DMS53 treated with DMSO at 0.1 percent for 48 hours (cell line): ENCODE measurements around the gene RPS29.
"Not testable (repeated sequence)": the region's sequence is repeated elsewhere in the genome, so short reads cannot be mapped to it uniquely, and the experiment has no call there.

Experiments
- DNase-seq: peaks from one replicate; lab custom pipeline; 2025; ENCODE audit not compliant: unreplicated experiment; lab: John Stamatoyannopoulos, UW

The RPS29 gene

DNA sequence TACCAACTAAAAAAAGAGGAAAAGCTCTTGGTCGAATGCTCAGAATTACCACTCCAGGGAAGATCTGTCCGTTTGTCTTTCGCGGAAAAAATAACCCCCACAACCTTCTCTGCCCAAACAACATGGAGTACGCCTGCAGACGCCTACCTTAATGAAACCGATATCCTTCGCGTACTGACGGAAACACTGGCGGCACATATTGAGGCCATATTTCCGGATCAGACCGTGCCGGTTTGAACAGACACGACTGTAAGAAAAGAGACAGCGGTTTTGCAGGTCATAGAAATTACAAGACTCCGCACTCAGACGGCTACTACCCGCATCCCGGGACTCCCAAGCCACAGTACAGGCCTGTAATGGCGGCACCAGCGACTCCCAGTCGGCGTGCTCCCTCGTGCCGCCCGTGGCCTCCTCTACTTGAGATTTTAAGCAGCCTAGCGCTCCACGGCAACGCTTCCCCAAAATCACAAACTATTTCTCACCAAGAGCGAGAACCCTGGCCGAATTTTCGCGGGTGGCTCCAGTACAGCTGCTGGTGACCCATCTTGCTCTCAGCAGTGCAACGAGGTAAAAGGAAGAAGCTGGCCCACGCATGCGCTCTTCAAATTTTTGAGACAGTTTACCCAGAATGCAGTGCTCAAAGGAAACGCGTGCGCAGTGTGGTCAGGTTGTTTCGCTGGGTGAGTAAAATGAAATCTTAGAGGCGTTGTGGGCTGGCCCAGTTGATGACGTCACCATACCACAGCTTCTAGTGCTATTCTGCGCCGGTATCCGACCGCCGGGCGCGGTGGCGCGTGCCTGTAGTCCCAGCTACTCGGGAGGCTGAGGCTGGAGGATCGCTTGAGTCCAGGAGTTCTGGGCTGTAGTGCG is at the start of gene RPS29:
RPS29 (minus strand) TSS at position 578 of the 870 bp plus-strand sequence; CDS start at position 544, 34 bp downstream.
- peak; percentile 92 for DNase-seq

DNA sequence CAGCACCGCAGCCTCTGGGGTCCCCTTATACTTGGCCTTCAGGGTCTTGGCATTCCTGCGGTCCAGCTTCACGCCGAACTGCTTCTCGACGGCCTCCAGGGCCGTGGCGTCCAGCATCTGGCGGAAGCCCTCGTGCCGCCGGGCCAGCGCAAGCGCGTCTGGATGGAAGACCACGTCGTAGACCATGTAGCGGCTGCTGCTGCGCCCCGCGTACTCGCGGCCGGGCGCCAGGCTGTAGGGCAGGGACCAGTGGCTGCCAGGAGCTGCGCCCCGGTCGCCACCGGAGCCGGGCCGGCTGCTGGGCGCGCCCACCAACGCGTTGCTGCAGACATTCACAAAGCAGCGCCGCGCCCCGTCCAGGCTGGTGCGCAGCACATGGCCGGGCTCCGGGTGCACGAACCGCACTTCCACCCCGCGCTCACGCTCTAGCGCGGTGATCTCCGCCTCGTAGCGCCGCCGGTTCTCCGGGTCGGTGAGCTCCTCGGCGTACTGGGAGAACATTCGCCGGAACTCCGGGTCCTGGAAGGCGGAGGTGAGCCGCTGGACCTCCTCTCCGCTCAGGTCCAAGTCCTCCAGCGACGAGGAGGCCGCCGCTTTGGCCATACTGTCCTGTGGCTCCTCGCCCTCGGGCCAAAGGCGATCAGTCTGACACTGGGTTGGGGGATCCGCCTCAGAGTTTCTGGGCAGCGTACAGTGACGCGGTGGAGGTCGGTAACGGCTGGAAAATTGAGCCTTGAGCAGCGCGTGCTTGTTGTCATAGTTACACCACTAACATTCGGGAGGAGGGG is 48.6 kb upstream of the RPS29 start, which contains the start of gene DNAAF2:
DNAAF2 (minus strand) TSS at position 698 of the 788 bp plus-strand sequence; CDS start at position 603, 95 bp downstream.
- peak; percentile 74 for DNase-seq

DNA sequence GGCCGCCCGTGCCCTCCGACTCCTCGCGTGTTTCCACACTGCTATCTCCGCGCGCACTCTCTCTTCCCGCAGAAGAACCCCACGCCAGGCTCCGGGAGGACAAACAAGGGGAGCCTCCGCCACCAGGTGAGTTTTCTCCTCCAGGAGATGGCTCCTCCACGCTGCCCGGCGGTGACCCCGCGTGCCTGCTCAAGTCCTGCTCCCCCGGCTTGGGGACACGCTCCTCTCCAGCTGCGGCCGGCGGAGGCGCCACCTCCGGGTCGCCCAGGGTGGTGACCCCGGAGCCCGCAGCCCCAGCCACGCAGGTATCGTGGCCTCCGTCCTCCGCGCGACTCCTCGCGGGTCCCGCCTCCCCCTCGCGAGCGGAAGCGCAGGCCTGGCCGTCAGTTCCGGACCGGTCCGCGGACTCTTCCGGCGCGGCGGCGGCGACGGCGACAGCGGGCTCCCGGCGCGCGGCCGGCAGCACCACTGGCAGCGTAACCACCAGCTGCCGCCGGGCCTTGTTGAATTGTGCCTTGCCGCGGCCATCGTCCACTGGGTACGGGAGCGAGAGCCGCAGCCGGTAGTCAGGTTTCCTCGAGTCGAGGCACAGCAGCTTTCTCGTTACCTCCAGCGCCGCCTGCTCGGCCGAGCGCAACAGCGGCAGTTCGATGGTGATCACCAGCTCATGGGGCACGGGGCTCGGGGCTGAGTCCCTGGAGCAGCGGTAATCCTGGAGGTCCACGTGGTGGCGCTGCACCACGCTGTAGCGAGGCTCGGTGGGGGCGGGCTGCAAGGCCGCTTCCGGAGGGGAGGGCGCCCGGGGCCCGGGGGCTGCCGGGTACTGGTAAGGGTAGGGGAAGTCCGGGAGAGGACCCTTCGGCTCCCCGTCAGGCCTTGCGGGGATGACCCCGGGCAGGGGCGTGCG is 47.7 kb upstream of the RPS29 start:
- peak; percentile 84 for DNase-seq

DNA sequence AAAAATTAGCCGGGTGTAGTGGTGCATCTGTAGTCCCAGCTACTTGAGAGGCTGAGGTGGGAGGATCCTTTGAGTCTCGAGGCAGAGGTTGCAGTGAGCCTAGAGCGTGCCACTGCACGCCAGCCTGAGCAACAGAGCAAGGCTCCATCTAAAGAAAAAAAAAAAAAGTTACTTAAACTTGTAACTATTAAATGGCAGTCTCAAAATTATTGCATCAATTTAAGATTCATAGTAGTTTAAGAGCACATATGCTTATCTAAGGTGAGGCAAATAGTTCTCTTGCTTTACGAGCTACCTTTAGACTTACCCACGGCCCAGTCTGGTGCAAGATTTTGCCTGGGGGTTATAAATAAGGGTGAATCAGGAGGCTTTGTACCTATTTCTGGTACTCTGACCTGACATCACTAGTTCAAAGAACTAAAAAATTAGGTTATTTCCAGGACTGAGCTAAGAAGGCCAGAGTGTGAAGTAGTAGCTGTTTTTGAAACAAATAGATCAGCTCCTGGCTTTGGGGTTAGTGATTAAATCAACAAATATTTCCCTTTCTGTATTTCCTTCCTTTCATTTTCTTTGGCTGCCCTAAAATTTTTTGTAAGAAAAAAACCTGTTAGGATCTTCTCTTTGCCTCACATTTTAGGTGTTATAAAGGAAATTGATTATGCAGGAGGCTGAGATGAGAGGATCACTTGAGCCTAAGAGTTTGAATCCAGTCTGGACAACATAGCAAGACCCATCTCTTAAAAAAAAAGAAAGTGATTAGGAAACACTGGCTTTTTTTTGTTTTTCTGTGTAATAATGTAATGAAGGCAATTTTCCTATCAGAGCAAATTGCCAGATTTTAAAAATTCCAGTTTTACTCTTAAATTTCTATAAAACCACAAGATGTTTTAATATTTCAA is 38.0 kb upstream of the RPS29 start:
- no peak for DNase-seq

DNA sequence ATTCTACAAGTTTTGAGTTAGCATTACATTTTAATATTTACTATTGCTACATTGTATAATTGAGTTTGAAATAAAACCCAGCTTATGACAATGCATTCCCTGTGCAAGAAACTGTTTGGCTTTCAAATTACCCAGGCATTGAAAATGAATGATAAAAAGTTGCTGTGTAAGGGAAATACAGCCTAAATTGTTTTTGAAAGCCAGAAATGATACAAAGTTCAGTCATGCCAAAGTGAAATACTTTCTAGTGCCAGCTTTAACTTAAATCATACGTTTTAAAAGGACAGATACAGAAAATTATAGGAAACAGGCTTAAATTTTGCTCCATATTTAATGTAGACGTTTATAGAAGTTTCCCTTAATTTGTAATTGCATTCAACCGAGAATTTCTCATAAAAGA is 37.2 kb upstream of the RPS29 start:
- no peak for DNase-seq

DNA sequence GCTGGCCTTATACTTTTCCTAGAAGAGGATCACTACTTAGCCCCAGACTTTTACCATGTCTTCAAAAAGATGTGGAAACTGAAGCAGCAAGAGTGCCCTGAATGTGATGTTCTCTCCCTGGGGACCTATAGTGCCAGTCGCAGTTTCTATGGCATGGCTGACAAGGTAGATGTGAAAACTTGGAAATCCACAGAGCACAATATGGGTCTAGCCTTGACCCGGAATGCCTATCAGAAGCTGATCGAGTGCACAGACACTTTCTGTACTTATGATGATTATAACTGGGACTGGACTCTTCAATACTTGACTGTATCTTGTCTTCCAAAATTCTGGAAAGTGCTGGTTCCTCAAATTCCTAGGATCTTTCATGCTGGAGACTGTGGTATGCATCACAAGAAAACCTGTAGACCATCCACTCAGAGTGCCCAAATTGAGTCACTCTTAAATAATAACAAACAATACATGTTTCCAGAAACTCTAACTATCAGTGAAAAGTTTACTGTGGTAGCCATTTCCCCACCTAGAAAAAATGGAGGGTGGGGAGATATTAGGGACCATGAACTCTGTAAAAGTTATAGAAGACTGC is 35.9 kb upstream of the RPS29 start:
- no peak for DNase-seq

DNA sequence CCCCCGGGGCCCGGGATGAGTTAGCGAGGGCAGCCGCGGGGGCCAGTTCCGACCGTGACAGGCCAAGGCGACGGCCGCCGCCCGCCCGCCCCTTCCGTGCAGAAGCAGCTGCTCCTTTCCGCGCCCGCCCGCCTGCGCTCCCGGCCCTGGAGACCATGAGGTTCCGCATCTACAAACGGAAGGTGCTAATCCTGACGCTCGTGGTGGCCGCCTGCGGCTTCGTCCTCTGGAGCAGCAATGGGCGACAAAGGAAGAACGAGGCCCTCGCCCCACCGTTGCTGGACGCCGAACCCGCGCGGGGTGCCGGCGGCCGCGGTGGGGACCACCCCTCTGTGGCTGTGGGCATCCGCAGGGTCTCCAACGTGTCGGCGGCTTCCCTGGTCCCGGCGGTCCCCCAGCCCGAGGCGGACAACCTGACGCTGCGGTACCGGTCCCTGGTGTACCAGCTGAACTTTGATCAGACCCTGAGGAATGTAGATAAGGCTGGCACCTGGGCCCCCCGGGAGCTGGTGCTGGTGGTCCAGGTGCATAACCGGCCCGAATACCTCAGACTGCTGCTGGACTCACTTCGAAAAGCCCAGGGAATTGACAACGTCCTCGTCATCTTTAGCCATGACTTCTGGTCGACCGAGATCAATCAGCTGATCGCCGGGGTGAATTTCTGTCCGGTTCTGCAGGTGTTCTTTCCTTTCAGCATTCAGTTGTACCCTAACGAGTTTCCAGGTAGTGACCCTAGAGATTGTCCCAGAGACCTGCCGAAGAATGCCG is 35.1 kb upstream of the RPS29 start:
- no peak for DNase-seq

DNA sequence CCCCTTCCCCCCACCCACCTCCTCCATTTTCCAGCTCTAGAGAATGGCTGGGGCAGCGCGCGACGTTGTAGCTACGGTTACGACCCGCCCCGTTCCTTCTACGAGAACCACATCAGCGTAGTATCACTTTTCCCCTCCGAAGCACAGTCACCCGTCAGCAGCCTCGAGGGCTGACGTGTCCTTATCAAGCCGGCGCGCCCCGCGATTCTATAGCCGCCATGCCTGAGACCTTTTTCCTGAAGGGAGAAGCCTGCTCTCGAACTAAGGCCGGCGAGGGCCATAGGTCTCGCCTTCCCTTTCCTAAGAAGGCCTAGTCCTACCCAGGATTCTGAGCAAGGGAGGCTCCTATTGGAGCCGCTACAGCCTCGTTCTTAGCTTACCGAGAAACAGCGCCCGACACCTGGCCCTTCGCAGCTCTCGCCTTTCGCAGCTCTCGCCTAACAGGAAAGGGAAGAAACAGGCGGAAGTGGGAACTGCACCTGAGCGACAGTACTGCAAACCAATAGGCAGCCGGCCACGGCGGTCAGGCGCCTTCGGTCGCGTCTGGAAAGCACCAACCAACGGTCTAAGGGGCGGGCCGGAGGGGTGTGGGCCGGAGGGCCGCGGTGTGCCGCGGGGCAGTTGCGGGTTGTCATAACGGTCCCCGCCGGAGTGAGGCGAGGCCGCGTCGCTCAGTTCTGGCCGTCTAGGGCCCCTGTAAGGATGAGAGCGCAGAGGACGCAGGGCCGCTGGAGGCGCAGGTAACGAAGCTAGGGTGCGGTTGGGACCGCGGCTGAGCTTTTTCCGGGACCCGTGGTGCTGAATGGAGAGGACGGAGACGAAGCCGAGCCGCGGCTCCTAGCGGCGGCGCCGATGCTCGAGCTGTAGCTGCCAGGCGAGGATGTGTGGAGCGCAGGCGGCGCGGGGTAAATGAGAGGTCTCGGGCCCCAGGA is 34.3 kb upstream of the RPS29 start, which contains the start of the genes MGAT2 and RPL36AL:
MGAT2 (plus strand) TSS at position 618 of the 932 bp plus-strand sequence. CDS start 470 bp downstream, outside the sequence.
RPL36AL (minus strand) TSS at position 445 of the 932 bp plus-strand sequence. CDS start 1,522 bp downstream, outside the sequence.
- DNase-seq: peak; percentile 83

DNA sequence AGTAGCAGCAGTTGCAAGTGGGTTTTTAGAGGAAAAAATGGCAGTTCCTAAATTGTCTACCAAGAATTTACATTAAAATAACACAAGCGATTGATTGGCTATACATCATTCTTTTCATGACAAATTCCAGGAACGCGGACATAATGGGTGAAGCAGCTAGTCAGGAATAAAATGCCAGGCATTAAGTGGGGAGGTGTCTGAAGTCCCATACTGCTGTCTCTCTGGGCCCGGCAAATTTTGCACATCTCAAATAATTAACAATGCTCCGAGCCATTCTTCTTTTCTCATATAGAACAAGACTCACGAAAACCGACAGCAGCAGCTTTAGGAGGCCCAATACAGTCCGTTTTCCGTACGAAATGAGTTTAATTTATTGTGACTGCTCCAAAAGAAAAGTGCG is 33.5 kb upstream of the RPS29 start:
- DNase-seq: no peak

DNA sequence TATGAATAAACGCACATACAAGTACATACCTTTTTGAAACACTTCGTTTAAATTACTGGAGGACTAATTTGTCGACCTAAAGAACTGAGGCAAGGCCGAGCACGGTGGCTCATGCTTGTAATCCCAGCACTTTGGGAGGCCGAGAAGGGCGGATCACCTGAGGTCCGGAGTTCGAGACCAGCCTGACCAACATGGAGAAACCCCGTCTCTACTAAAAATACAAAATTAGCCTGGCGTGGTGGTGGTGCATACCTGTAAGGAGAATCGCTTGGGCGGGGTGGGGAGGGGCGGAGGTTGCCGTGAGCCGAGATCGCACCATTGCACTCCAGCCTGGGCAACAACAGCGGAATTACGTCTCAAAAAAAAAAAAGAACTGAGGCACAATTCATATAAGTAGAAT is 33.1 kb upstream of the RPS29 start:
- DNase-seq: not testable (repeated sequence)

DNA sequence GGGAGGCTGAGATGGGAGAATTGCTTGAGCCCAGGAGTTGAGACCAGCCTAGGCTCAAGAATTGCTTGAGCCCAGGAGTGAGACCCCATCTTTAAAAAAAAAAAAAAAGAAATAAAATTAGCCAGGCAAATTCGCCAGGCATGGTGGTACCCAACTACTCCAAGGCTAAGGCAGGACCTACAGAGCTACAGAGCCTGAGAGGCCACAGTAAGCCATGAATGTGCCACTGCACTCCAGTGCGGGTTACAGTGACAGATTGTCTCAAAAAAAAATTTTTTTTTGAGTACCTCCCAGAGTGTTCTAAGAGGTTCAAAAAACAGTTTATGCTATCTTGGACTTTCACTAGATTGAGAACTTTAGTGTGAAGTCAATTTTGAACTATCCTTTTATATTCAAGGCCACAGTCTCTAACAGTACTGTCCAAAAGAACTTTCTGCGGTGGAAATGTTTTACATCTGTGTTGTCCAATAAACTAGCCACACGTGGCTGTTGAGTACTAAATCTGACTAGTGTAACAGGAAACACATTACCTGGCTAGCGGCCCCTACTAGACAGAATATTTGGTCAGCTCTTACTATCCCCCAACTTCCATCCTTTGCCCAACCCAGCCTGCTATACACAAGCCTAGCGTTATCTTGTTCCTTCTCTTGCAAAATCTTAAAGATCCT is 31.8 kb upstream of the RPS29 start:
- DNase-seq: no peak

DNA sequence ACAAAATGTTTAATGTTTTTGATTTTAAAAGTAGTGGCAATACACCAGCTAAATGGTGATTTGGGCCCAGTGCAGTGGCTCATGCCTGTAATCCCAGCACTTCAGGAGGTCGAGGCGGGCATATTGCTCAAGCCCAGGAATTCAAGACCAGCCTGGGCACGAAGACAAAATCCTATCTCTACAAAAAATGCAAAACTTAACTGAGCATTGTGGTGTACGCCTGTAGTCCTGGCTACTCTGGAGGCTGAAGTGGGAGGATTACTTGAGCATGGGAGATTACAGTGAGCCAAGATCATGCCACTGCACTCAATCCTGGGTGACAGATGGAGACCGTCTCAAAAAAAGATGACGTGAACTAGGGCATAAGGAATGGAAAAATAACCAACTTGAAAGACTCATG is 29.6 kb upstream of the RPS29 start:
- no peak for DNase-seq

DNA sequence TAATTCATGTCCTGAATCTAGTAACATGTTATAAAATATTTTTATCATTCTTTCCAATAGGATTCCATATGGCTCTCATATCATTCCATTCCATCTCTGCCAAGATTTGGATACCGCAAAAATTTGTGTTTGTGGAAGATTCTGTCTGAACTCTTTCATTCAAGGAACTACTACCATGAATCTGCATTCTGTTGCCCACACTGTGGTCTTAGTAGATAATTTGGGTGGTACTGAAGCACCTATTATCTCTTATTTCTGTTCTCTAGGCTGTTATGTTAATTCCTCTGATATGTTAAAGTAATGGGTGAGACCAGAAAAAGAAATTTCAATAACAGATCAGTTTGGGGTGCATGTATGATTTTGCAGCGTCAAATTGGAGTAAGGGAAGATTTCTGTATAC is 28.0 kb upstream of the RPS29 start:
- DNase-seq: no peak

DNA sequence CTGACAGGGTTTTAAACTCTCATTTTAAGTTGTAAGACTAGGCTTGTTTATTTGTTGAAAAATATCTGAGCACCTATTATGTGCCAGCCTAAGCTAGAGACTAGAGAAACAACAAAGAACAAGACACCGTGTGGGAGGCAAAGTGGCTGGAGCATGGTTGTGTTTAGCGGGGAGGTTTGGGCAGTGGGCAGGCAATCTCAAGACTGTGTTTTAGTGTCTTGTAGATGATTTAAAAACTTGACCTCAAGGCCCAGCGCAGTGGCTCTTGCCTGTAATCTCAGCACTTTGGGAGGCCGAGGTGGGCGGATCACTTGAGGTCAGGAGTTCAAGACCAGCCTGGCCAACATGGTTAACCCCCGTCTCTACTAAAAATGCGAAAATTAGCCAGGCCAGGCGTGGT is 26.5 kb upstream of the RPS29 start:
- DNase-seq: no peak

DNA sequence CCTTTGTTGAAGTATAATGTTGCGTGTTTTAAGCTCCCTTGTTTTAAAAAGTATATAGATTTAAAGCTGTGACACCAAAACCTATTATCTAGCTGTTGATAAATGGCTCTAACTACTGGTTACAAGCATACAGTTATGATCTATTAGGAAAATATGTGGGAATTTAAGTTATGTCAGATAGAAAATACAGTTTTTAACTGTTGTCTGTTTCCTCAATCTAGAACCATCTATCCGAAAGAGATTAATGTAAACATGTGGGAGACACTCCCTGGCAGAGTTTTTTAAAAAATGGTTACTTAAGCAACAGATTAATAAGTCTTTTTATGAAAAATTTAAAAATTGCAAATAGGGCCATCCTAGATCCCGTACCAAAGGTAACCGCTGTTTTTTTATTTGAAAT is 26.1 kb upstream of the RPS29 start:
- DNase-seq: no peak

DNA sequence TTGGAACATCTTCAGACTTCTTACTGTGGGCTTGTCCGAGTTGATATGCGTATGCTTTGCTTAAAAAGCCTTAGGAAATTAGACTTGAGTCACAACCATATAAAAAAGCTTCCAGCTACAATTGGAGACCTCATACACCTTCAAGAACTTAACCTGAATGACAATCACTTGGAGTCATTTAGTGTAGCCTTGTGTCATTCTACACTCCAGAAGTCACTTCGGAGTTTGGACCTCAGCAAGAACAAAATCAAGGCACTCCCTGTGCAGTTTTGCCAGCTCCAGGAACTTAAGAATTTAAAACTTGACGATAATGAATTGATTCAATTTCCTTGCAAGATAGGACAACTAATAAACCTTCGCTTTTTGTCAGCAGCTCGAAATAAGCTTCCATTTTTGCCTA is 21.4 kb upstream of the RPS29 start:
- DNase-seq: no peak
